WTC11 (cell line): ENCODE results near the gene PADI2. TPM values are rescaled to one million over a fixed set of nuclear protein-coding genes. Genes with fewer than 3 reads are reported as not detected.

Experiments used
- ATAC-seq: fragments of 200-7000 bp; cut with Tn5 transposase; 2 replicates; pipeline ENCODE4 v1.10.0; 2021; ENCODE audit warnings: mild to moderate bottlenecking, moderate library complexity
- CTCF ChIA-PET: fragments of 300-600 bp; sonication (Branson Sonifier 250); formaldehyde crosslinking; loops from one replicate; lab custom pipeline; 2021; ENCODE audit warnings: antibody characterized with exemption; lab: Charles Lee
- POLR2A ChIA-PET: fragments of 350-600 bp; sonication (Branson Sonifier 250); formaldehyde crosslinking; loops from one replicate; lab custom pipeline; 2021; ENCODE audit warnings: antibody characterized with exemption; lab: Charles Lee
- DNase-seq: peaks from one replicate; pipeline ENCODE4 v3.0.0; 2021; ENCODE audit warnings: low spot score
- H3K27ac Mint-ChIP-seq: 2 replicates; pipeline ENCODE4 v1.8.0; 2021; ENCODE audit warnings: mixed read lengths
- H3K27me3 Mint-ChIP-seq: 2 replicates; pipeline ENCODE4 v1.8.0; 2021; ENCODE audit warnings: low read depth, mild to moderate bottlenecking, moderate library complexity, mixed read lengths
- H3K36me3 Mint-ChIP-seq: 2 replicates; pipeline ENCODE4 v1.8.0; 2021; ENCODE audit warnings: mixed read lengths
- H3K4me1 Mint-ChIP-seq: 2 replicates; pipeline ENCODE4 v1.8.0; 2022; ENCODE audit warnings: mixed read lengths
- H3K4me3 Mint-ChIP-seq: 2 replicates; pipeline ENCODE4 v1.8.0; 2021; ENCODE audit warnings: mild to moderate bottlenecking, moderate library complexity, mixed read lengths
- H3K9me3 Mint-ChIP-seq: 2 replicates; pipeline ENCODE4 v1.8.0; 2021; ENCODE audit warnings: mixed read lengths
- AR ChIP-seq: fragments of 250-450 bp; sonication (Bioruptor Pico); IDR thresholded peaks from 2 replicates; pipeline ENCODE4 v1.9.0; 2021; ENCODE audit warnings: mild to moderate bottlenecking
- ATF1 ChIP-seq: sonication (generic); formaldehyde crosslinking; IDR thresholded peaks from 2 replicates; pipeline ENCODE4 v1.8.1; 2023; ENCODE audit warnings: mild to moderate bottlenecking, moderate library complexity, missing genetic modification reagents
- ATF6 ChIP-seq: sonication (generic); formaldehyde crosslinking; IDR thresholded peaks from 2 replicates; pipeline ENCODE4 v1.8.1; 2023; ENCODE audit warnings: mild to moderate bottlenecking, missing genetic modification reagents
- FOXK1 ChIP-seq: sonication (generic); formaldehyde crosslinking; IDR thresholded peaks from 2 replicates; pipeline ENCODE4 v1.8.0; 2022; ENCODE audit warnings: mild to moderate bottlenecking, moderate library complexity, missing genetic modification reagents
- FOXP1 ChIP-seq: sonication (generic); formaldehyde crosslinking; IDR thresholded peaks from 2 replicates; pipeline ENCODE4 v1.8.0; 2022; ENCODE audit warnings: missing genetic modification reagents, mild to moderate bottlenecking, moderate library complexity, borderline replicate concordance
- GABPB1 ChIP-seq: sonication (generic); formaldehyde crosslinking; IDR thresholded peaks from 2 replicates; pipeline ENCODE4 v1.8.1; 2023; ENCODE audit warnings: mild to moderate bottlenecking, missing genetic modification reagents
- HMGXB4 ChIP-seq: sonication (generic); formaldehyde crosslinking; IDR thresholded peaks from 2 replicates; pipeline ENCODE4 v1.8.1; 2023; ENCODE audit warnings: mild to moderate bottlenecking, moderate library complexity, missing genetic modification reagents
- JUN ChIP-seq: sonication (generic); formaldehyde crosslinking; IDR thresholded peaks from 2 replicates; pipeline ENCODE4 v1.8.0; 2023; ENCODE audit warnings: mild to moderate bottlenecking, missing genetic modification reagents
- MXD4 ChIP-seq: fragments of 250-450 bp; sonication (Bioruptor Pico); IDR thresholded peaks from 2 replicates; pipeline ENCODE4 v1.8.0; 2021; ENCODE audit warnings: mild to moderate bottlenecking, moderate library complexity, borderline replicate concordance
- NR3C1 ChIP-seq: sonication (generic); formaldehyde crosslinking; conservative IDR thresholded peaks from 2 replicates; pipeline ENCODE4 v1.8.1; 2023; ENCODE audit warnings: low read depth, mild to moderate bottlenecking, missing genetic modification reagents
- TCF7 ChIP-seq: sonication (generic); formaldehyde crosslinking; IDR thresholded peaks from 2 replicates; pipeline ENCODE4 v1.8.0; 2022; ENCODE audit warnings: mild to moderate bottlenecking, low read depth, missing genetic modification reagents, moderate library complexity
- TEAD4 ChIP-seq: sonication (generic); formaldehyde crosslinking; IDR thresholded peaks from 2 replicates; pipeline ENCODE4 v1.8.0; 2022; ENCODE audit warnings: mild to moderate bottlenecking, missing genetic modification reagents
- ZBTB21 ChIP-seq: sonication (generic); formaldehyde crosslinking; IDR thresholded peaks from 2 replicates; pipeline ENCODE4 v1.8.1; 2023; ENCODE audit warnings: mild to moderate bottlenecking, missing genetic modification reagents, borderline replicate concordance
- ZNF121 ChIP-seq: sonication (generic); formaldehyde crosslinking; IDR thresholded peaks from 2 replicates; pipeline ENCODE4 v1.8.0; 2023; ENCODE audit warnings: missing genetic modification reagents
- ZNF138 ChIP-seq: sonication (generic); formaldehyde crosslinking; conservative IDR thresholded peaks from 2 replicates; pipeline ENCODE4 v1.8.1; 2022; ENCODE audit warnings: mild to moderate bottlenecking, moderate library complexity, missing genetic modification reagents
- ZNF396 ChIP-seq: fragments of 250-450 bp; sonication (Bioruptor Pico); IDR thresholded peaks from 2 replicates; pipeline ENCODE4 v1.8.0; 2021; ENCODE audit warnings: mild to moderate bottlenecking, moderate library complexity, borderline replicate concordance
- ZNF512 ChIP-seq: sonication (generic); formaldehyde crosslinking; IDR thresholded peaks from 2 replicates; pipeline ENCODE4 v1.8.1; 2022; ENCODE audit warnings: missing genetic modification reagents, borderline replicate concordance
- ZNF671 ChIP-seq: fragments of 250-450 bp; sonication (Bioruptor Pico); IDR thresholded peaks from 2 replicates; pipeline ENCODE4 v1.8.0; 2021; ENCODE audit warnings: mild to moderate bottlenecking
- total RNA-seq: library from RNA; stranded (reverse); gene quantifications from 3 replicates; pipeline ENCODE4 v1.2.3, GENCODE V29; 2021
- TF ChIP-seq, protein P1 (sequence below): sonication (generic); formaldehyde crosslinking; conservative IDR thresholded peaks from 2 replicates; pipeline ENCODE4 v1.8.1; 2022; ENCODE audit warnings: mild to moderate bottlenecking, missing genetic modification reagents
- TF ChIP-seq, protein P2 (sequence below): sonication (generic); formaldehyde crosslinking; IDR thresholded peaks from 2 replicates; pipeline ENCODE4 v1.8.0; 2023; ENCODE audit warnings: missing genetic modification reagents
- TF ChIP-seq, protein P3 (sequence below): fragments of 250-450 bp; sonication (Bioruptor Pico); conservative IDR thresholded peaks from 2 replicates; pipeline ENCODE4 v1.9.0; 2021; ENCODE audit warnings: mild to moderate bottlenecking
- TF ChIP-seq, protein P4 (sequence below): sonication (generic); formaldehyde crosslinking; IDR thresholded peaks from 2 replicates; pipeline ENCODE4 v1.8.1; 2022; ENCODE audit warnings: mild to moderate bottlenecking, moderate library complexity, missing genetic modification reagents

Gene PADI2
- total RNA-seq, 1 experiment from 2014 or later = 3.8 TPM

DNA sequence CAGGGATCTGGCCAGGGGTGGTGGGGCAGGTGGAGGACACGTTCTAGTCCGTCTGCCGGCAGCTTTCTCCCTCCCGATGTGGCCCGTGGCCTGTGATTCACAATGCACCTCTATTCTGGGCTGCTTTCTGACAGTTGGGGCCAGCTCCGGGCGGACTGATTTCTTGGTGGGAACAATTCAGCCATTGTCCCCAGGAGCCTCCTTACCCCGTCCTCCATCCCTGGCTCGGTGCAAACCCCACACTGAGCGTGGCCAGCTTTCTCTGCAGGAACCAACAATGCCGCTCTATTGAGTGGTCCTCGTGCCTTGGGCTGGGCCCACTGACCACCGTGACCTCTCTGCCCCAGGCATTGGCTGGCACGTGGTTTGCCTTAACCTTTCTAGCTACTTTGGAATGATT lies 29.7 kb downstream of the PADI2 start (continued):
- TF ChIP-seq HMGXB4 = no peak
- TF ChIP-seq ZNF138 (CRISPR knock-in tag) = no peak
- no peak for TF ChIP-seq ATF1 (CRISPR knock-in tag)
- TF ChIP-seq, protein P1, sequence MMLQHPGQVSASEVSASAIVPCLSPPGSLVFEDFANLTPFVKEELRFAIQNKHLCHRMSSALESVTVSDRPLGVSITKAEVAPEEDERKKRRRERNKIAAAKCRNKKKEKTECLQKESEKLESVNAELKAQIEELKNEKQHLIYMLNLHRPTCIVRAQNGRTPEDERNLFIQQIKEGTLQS (CRISPR knock-in tag) = no peak
- TF ChIP-seq ZNF671 (CRISPR knock-in tag) = no peak
- TF ChIP-seq ZNF512 (CRISPR knock-in tag) = no peak
- TF ChIP-seq, protein P2, sequence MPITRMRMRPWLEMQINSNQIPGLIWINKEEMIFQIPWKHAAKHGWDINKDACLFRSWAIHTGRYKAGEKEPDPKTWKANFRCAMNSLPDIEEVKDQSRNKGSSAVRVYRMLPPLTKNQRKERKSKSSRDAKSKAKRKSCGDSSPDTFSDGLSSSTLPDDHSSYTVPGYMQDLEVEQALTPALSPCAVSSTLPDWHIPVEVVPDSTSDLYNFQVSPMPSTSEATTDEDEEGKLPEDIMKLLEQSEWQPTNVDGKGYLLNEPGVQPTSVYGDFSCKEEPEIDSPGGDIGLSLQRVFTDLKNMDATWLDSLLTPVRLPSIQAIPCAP (CRISPR knock-in tag) = no peak
- TF ChIP-seq, protein P3, sequence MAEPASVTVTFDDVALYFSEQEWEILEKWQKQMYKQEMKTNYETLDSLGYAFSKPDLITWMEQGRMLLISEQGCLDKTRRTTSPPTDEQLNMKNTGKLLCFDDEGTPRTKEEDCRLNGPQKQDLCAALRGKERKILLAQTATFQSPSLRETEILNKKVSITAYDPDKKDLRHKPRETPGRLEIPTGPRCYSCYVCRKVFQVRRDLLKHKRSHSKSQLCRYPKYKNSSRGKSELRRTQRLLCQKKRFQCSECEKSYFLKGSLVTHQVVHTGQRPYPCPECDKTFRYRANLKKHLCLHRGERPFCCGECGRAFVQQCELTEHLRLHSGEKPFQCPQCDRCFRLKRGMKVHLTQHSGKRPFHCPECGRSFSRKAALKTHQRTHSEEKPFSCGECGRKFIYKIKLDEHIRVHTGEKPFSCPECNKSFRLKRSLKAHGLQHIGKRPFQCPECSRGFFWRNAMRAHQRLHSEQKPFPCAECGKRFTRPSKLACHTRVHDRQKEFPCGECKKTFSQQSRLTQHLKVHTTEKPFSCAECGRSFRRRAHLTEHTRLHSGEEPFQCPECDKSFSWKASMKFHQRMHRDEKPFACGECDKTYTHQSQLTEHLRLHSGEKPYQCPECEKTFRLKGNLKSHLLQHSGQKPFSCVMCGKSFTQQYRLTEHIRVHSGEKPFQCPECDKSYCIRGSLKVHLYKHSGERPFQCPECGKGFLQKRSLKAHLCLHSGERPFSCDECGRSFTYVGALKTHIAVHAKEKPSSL (CRISPR knock-in tag) = no peak

- POLR2A ChIA-PET = no interaction called here
- no peak for ATAC-seq
- CTCF ChIA-PET = interaction anchor here (1.2 to 1.3 kb wide), 2 partner anchors 11 to 26 kb away, joined by 3 to 7 read pairs; no protein-coding TSS in a partner anchor
- TF ChIP-seq ZBTB21 (CRISPR knock-in tag) (no peak), NR3C1 (no peak), ZNF396 (no peak), ZNF121 (CRISPR knock-in tag) (no peak), TCF7 (no peak), ATF6 (CRISPR knock-in tag) (no peak), TEAD4 (CRISPR knock-in tag) (no peak), GABPB1 (no peak), FOXK1 (CRISPR knock-in tag) (no peak), MXD4 (CRISPR knock-in tag) (no peak), FOXP1 (CRISPR knock-in tag) (no peak), AR (CRISPR knock-in tag) (no peak), ZNF138 (CRISPR knock-in tag) (no peak), HMGXB4 (no peak), JUN (no peak)
- TF ChIP-seq, protein P4, sequence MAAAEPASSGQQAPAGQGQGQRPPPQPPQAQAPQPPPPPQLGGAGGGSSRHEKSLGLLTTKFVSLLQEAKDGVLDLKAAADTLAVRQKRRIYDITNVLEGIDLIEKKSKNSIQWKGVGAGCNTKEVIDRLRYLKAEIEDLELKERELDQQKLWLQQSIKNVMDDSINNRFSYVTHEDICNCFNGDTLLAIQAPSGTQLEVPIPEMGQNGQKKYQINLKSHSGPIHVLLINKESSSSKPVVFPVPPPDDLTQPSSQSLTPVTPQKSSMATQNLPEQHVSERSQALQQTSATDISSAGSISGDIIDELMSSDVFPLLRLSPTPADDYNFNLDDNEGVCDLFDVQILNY (CRISPR knock-in tag) = no peak
These were observed 32.5 kb downstream of the PADI2 start for GRCh38 chr1:17086751-17087150.

More at GRCh38 chr1:17086751-17087150, 32.5 kb downstream of the PADI2 start:
- no peaks in the 10 kb centered on the region; the same call in 1 of the 2 replicates for H3K27me3 Mint-ChIP-seq
- no peak overlapping the region for H3K4me3 Mint-ChIP-seq
- H3K9me3 Mint-ChIP-seq = no peaks in the 10 kb centered on the region
- H3K36me3 Mint-ChIP-seq = no peaks in the 10 kb centered on the region
- DNase-seq = no peak
- no peaks in the 10 kb centered on the region for H3K4me1 Mint-ChIP-seq
- H3K27ac Mint-ChIP-seq = no peak overlapping the region
